HCT116 (cell line): ENCODE measurements around the gene TSPAN3. TPM values are rescaled to one million over a fixed set of nuclear protein-coding genes. Genes with fewer than 3 reads are reported as not detected.

Experiments
- ATAC-seq: fragments of 200-7000 bp; cut with Tn5 transposase; 2 replicates; pipeline ENCODE4 v1.9.1; 2020; ENCODE audit warnings: mild to moderate bottlenecking, moderate library complexity
- BruUV-seq: library from RNA; stranded (reverse); fragments of 400-500 nt; replicated peaks from 2 replicates; lab custom pipeline; 2021; lab: Mats Ljungman, UMichigan
- CTCF ChIA-PET: fragments of 300-600 bp; sonication (Branson Sonifier 250); formaldehyde crosslinking; loops from one replicate; lab custom pipeline; 2021; ENCODE audit warnings: antibody characterized with exemption; lab: Charles Lee
- POLR2A ChIA-PET: fragments of 300-600, 350-600 bp; sonication (Branson Sonifier 250); formaldehyde crosslinking; loops from one replicate; lab custom pipeline; 2021; ENCODE audit warnings: antibody characterized with exemption; lab: Charles Lee
- RAD21 ChIA-PET, 2 experiments: fragments of 300-600 bp; sonication (Branson Sonifier 250); formaldehyde crosslinking; loops; one replicate each; lab custom pipeline; 2023; ENCODE audit warnings: low total read pairs in 2 of 2; ENCODE audit not compliant: uncharacterized antibody in 2 of 2, unreplicated experiment in 2 of 2, low non-redundant PET in 1 of 2; lab: Charles Lee
- DNase-seq: peaks from one replicate; pipeline ENCODE4 v3.0.0-alpha.2; 2010; ENCODE audit warnings: low read depth, low spot score
- H2AFZ ChIP-seq: fragments of 200-600 bp; shearing (Covaris generic), sonication (generic); 2 replicates; pipeline ENCODE4 v1.6.1; 2017; ENCODE audit warnings: low read depth, mixed run types, mixed read lengths, antibody characterized with exemption, low read length; ENCODE audit not compliant: poor library complexity, severe bottlenecking
- H3K27ac ChIP-seq: 2 replicates; pipeline ENCODE4 v1.5.1; 2012; ENCODE audit warnings: low read depth, low read length
- H3K27me3 ChIP-seq: fragments of 200-600 bp; sonication (generic); 2 replicates; pipeline ENCODE4 v1.6.1; 2016; ENCODE audit warnings: mixed run types, low read length, mixed read lengths; ENCODE audit not compliant: insufficient read depth
- H3K36me3 ChIP-seq, 2 experiments: fragments of 200-500 bp in 1 of 2; fragments of 200-600 bp in 1 of 2; sonication (Bioruptor generic) in 1 of 2; sonication (generic) in 1 of 2; 2 replicates each; pipeline versions ENCODE4 v1.5.1 to v1.6.1; 2014 to 2016; ENCODE audit warnings: low read length in 2 of 2, inconsistent platforms in 1 of 2, mixed read lengths in 1 of 2, mixed run types in 1 of 2; ENCODE audit not compliant: insufficient read depth in 2 of 2, control insufficient read depth in 1 of 2
- H3K4me1 ChIP-seq, 2 experiments: fragments of 200-600 bp in 1 of 2; sonication (generic) in 1 of 2; 2 replicates each; pipeline versions ENCODE4 v1.5.1 to v1.6.1; 2012 to 2017; ENCODE audit warnings: low read length in 2 of 2, inconsistent platforms in 1 of 2, mild to moderate bottlenecking in 1 of 2, mixed read lengths in 1 of 2, mixed run types in 1 of 2, moderate library complexity in 1 of 2; ENCODE audit not compliant: insufficient read depth in 2 of 2, control insufficient read depth in 1 of 2
- H3K4me2 ChIP-seq: fragments of 200-600 bp; sonication (generic); 2 replicates; pipeline ENCODE4 v1.6.1; 2017; ENCODE audit warnings: mixed run types, low read length, mixed read lengths
- H3K4me3 ChIP-seq, 2 experiments: fragments of 200-600 bp in 1 of 2; sonication (generic) in 1 of 2; replicated peaks in 1 of 2; 2 replicates each; pipeline ENCODE4 v1.5.1; 2011 to 2016; ENCODE audit warnings: low read length in 2 of 2, control low read depth in 1 of 2, low read depth in 1 of 2, mild to moderate bottlenecking in 1 of 2, mixed read lengths in 1 of 2, mixed run types in 1 of 2
- H3K79me2 ChIP-seq: fragments of 200-600 bp; sonication (generic); 2 replicates; pipeline ENCODE4 v1.6.1; 2017; ENCODE audit warnings: mild to moderate bottlenecking, mixed run types, low read length, moderate library complexity, mixed read lengths; ENCODE audit not compliant: insufficient read depth
- H3K9ac ChIP-seq: fragments of 200-600 bp; sonication (generic); 2 replicates; pipeline ENCODE4 v1.6.1; 2016; ENCODE audit warnings: low read length, mixed read lengths
- H3K9me2 ChIP-seq: fragments of 200-600 bp; sonication (generic), shearing (Covaris generic); 2 replicates; pipeline ENCODE4 v1.6.1; 2017; ENCODE audit warnings: mixed run types, mild to moderate bottlenecking, moderate library complexity; ENCODE audit not compliant: insufficient read depth
- H3K9me3 ChIP-seq, 2 experiments: fragments of 200-500 bp in 1 of 2; fragments of 200-600 bp in 1 of 2; sonication (Bioruptor generic) in 1 of 2; sonication (generic) in 1 of 2; 2 replicates each; pipeline ENCODE4 v1.6.1; 2014 to 2017; ENCODE audit warnings: low read length in 2 of 2, mixed read lengths in 2 of 2, inconsistent platforms in 1 of 2, low read depth in 1 of 2, mild to moderate bottlenecking in 1 of 2, mixed run types in 1 of 2, moderate library complexity in 1 of 2; ENCODE audit not compliant: control insufficient read depth in 1 of 2, insufficient read depth in 1 of 2
- H4K20me1 ChIP-seq: fragments of 200-600 bp; sonication (generic), shearing (Covaris generic); 2 replicates; pipeline ENCODE4 v1.6.1; 2017; ENCODE audit warnings: mixed run types, mild to moderate bottlenecking, moderate library complexity; ENCODE audit not compliant: insufficient read depth
- EGR1 ChIP-seq: IDR thresholded peaks from 2 replicates; pipeline ENCODE4 v1.6.1; 2012; ENCODE audit warnings: low read depth
- ELF1 ChIP-seq: IDR thresholded peaks from 2 replicates; pipeline ENCODE4 v1.6.1; 2012; ENCODE audit warnings: low read depth, borderline replicate concordance
- JUND ChIP-seq: IDR thresholded peaks from 2 replicates; pipeline ENCODE4 v1.6.1; 2012
- POLR2AphosphoS5 ChIP-seq: IDR thresholded peaks from 2 replicates; pipeline ENCODE4 v1.6.1; 2011; ENCODE audit warnings: mild to moderate bottlenecking, low read depth, low read length, moderate library complexity
- RAD21 ChIP-seq: IDR thresholded peaks from 2 replicates; pipeline ENCODE4 v1.6.1; 2012; ENCODE audit warnings: low read depth, mild to moderate bottlenecking
- TCF7L2 ChIP-seq: IDR thresholded peaks from 2 replicates; pipeline ENCODE4 v1.7.0; 2011; ENCODE audit warnings: borderline replicate concordance, inconsistent platforms; ENCODE audit not compliant: insufficient read depth, insufficient read length; ENCODE audit errors: extremely low read depth
- YY1 ChIP-seq: IDR thresholded peaks from 2 replicates; pipeline ENCODE4 v1.6.1; 2011; ENCODE audit warnings: low read length, low read depth, moderate library complexity, mild to moderate bottlenecking; ENCODE audit not compliant: insufficient replicate concordance; ENCODE audit errors: extremely low read depth
- ZFX ChIP-seq: fragments of 450-650 bp; IDR thresholded peaks from 2 replicates; pipeline ENCODE4 v1.6.1; 2017
- intact Hi-C: fragments of 100-400 bp; cut with micrococcal nuclease; formaldehyde crosslinking; loops from 2 replicates; pipeline ENCODE4 v1.10.0; 2022
- total RNA-seq: library from RNA; stranded (reverse); gene quantifications from one replicate; pipeline ENCODE4 v1.2.1, GENCODE V29; 2021; ENCODE audit not compliant: unreplicated experiment
- TF ChIP-seq, protein P1 (sequence below): IDR thresholded peaks from 2 replicates; pipeline ENCODE4 v1.6.1; 2012

The TSPAN3 gene
- total RNA-seq, 1 experiment from 2014 or later: 140 TPM

- POLR2A ChIA-PET: no interaction called here
- TF ChIP-seq POLR2AphosphoS5 (no peak), YY1 (no peak), EGR1 (no peak), TCF7L2 (no peak), RAD21 (no peak), JUND (no peak), ZFX (no peak), ELF1 (no peak)
- TF ChIP-seq, protein P1, sequence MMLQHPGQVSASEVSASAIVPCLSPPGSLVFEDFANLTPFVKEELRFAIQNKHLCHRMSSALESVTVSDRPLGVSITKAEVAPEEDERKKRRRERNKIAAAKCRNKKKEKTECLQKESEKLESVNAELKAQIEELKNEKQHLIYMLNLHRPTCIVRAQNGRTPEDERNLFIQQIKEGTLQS: no peak
- H4K20me1 ChIP-seq: no peaks in the 10 kb centered on the region
- ATAC-seq: peak; percentile 52
- H3K4me3 ChIP-seq: no peak overlapping the region
- no peaks in the 10 kb centered on the region for H3K9me2 ChIP-seq
- intact Hi-C loops: no loop called here
- peak overlapping the region; percentile 54 for H2AFZ ChIP-seq
- RAD21 ChIA-PET: no interaction called here
- no peaks in the 10 kb centered on the region for H3K27me3 ChIP-seq
- H3K9me3 ChIP-seq: no peaks in the 10 kb centered on the region
- CTCF ChIA-PET: interaction anchor here (1.7 kb wide), 1 partner anchor 10 kb away, joined by 8 read pairs; no protein-coding TSS in a partner anchor
- H3K9ac ChIP-seq: no peak overlapping the region
- no peak for DNase-seq
- no TSS peak for BruUV-seq
- H3K27ac ChIP-seq: no peak overlapping the region
- peaks cover 8 to 15% of the 10 kb centered on the region in 2 experiments for H3K4me1 ChIP-seq
- H3K36me3 ChIP-seq: no peaks in the 10 kb centered on the region
- H3K79me2 ChIP-seq: no peaks in the 10 kb centered on the region
- peak overlapping the region; percentile 44 for H3K4me2 ChIP-seq
These were observed 56.5 kb downstream of the TSPAN3 start for GRCh38 chr15:77014132-77015081.
